ENCODE results near the gene CDK5. TPM values are rescaled to one million over a fixed set of nuclear protein-coding genes. Genes with fewer than 3 reads are reported as not detected.

The CDK5 gene
- polyA plus RNA-seq, 2 of the 4 experiments (the other 2 are of a cell fraction) = 29.6 to 51.0 TPM

DNA sequence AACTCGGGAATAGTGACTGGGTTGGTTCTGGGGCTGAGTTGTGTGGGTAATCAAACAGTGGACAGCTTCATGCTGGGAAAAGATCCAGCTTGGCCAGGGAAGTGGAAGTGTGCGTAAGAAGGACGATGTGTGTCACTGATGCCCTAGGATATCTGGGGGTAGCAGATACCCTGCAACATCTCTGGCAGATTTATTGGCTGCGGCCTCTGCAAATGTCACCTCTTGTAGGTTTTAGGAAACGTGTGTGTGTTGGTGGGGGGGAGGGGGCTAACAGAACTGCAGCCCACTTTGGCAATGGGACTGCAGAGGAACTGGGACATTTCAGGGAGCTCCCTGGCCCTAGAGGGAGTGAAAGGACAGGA, 27.6 kb upstream of the CDK5 start:
- ChIA-PET POLR2A (interaction anchor here (1.1 to 1.4 kb wide), 3 partner anchors 17 to 28 kb away, joined by 3 to 11 read pairs (median 3); no protein-coding TSS in a partner anchor), CTCF (interaction anchor here (1.0 to 27.1 kb wide), 15 partner anchors 9 to 187 kb away, joined by 3 to 412 read pairs (median 4); partner anchors contain the start of gene GBX1)
- 73% methylated on average over 5 of the region's 5 CpGs for WGBS (ENCODE audit: missing lambda C conversion rate)
- Histone ChIP-seq H3K4me1 (peaks cover 44% of the 10 kb centered on the region), H3K4me2 (peak overlapping the region; percentile 97), H3K9me3 (no peaks in the 10 kb centered on the region), H3K4me3 (peak overlapping the region; percentile 86; the same call in 2 of the 3 replicates), H3K27ac (peak overlapping the region; percentile 84 to 98)
- FAIRE-seq (no peak), ATAC-seq (no peak), DNase-seq (ENCODE audit: low read depth in 1 of 2, low spot score in 1 of 2) (no peak)
- TF ChIP-seq NFE2L2 (conservative IDR thresholded peaks at IDR 0.05; ENCODE audit: low read length) (no peak), SMC3 (IDR thresholded peaks at IDR 0.05) (no peak), POLR2AphosphoS2 (conservative IDR thresholded peaks at IDR 0.05; ENCODE audit: low read length) (no peak), HDAC2 (IDR thresholded peaks at IDR 0.05) (no peak), USF2 (IDR thresholded peaks at IDR 0.05) (no peak), HOXB13 (CRISPR knock-in tag; IDR thresholded peaks at IDR 0.05; ENCODE audit: low read depth) (no peak), FOXS1 (CRISPR knock-in tag; IDR thresholded peaks at IDR 0.05) (no peak), EHF (CRISPR knock-in tag; IDR thresholded peaks at IDR 0.05) (no peak), ESRRA (IDR thresholded peaks at IDR 0.05; ENCODE audit: borderline replicate concordance, low read length) (no peak)
- TF ChIP-seq, protein P1, sequence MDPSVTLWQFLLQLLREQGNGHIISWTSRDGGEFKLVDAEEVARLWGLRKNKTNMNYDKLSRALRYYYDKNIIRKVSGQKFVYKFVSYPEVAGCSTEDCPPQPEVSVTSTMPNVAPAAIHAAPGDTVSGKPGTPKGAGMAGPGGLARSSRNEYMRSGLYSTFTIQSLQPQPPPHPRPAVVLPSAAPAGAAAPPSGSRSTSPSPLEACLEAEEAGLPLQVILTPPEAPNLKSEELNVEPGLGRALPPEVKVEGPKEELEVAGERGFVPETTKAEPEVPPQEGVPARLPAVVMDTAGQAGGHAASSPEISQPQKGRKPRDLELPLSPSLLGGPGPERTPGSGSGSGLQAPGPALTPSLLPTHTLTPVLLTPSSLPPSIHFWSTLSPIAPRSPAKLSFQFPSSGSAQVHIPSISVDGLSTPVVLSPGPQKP (IDR thresholded peaks at IDR 0.05; ENCODE audit: low read depth, low read length) = no peak
- TF ChIP-seq, protein P2, sequence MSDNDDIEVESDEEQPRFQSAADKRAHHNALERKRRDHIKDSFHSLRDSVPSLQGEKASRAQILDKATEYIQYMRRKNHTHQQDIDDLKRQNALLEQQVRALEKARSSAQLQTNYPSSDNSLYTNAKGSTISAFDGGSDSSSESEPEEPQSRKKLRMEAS (IDR thresholded peaks at IDR 0.05) = no peak
- TF ChIP-seq, protein P3, sequence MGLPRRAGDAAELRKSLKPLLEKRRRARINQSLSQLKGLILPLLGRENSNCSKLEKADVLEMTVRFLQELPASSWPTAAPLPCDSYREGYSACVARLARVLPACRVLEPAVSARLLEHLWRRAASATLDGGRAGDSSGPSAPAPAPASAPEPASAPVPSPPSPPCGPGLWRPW (IDR thresholded peaks at IDR 0.05) = no peak

DNA sequence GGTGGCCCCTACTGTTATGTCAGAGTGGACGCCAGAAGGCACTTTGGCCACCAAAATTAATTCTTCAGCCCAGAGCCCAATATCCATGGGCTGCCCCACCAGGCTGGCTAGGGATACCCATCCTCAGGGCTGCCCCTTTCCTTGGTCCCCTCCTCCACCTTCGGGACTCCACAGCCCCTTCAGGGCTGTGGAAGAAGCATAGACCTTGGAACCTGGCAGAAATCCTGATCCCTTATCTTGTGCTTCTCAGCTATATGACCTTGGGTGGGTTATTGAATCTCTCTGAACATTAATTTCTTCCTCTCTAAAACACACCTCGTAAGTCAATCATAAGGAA, 26.1 kb upstream of the CDK5 start:
- ATAC-seq (no peak), DNase-seq (ENCODE audit: low read depth in 1 of 2, low spot score in 1 of 2) (no peak), FAIRE-seq (no peak)
- Histone ChIP-seq H3K4me3 (peak overlapping the region; percentile 93), H3K9me3 (no peaks in the 10 kb centered on the region), H3K4me1 (peaks cover 50% of the 10 kb centered on the region), H3K27ac (peak overlapping the region; percentile 94 to 98), H3K4me2 (peak overlapping the region; percentile 95)
- POLR2A ChIA-PET = no interaction called here
- CTCF ChIA-PET = interaction anchor here (0.7 to 27.1 kb wide), 6 partner anchors 23 to 118 kb away, joined by 3 to 412 read pairs (median 3); no protein-coding TSS in a partner anchor
- 43% methylated on average over 3 of the region's 3 CpGs for WGBS (ENCODE audit: missing lambda C conversion rate)
- TF ChIP-seq BHLHE40 (IDR thresholded peaks at IDR 0.05; ENCODE audit: low read depth, low read length) = no peak

GRCh38 chr7:151083071-151083823, 25.6 kb upstream of the CDK5 start, which contains the start of gene TMUB1:
TSS of gene TMUB1 (minus strand) at chr7:151083493. CDS start at chr7:151082563, 930 bp downstream.
- Histone ChIP-seq H3K4me2 (peak within 1 kb of the TSS; percentile 95), H3K9me3 (no peaks in the 10 kb centered on the region), H3K4me1 (peaks cover 48% of the 10 kb centered on the region), H3K4me3 (peak within 1 kb of the TSS; percentile 93), H3K27ac (peak within 1 kb of the TSS; percentile 94 to 98)
- FAIRE-seq (no peak), DNase-seq (ENCODE audit: low read depth in 1 of 2, low spot score in 1 of 2) (peak; percentile 64 to 67), ATAC-seq (peak; percentile 20 to 46; a peak in 3 of 6 replicates)
- CTCF ChIA-PET = interaction anchor here (0.7 to 27.1 kb wide), 8 partner anchors 15 to 118 kb away, joined by 3 to 412 read pairs (median 3); no protein-coding TSS in a partner anchor
- POLR2A ChIA-PET = interaction anchor here (0.9 kb wide), 1 partner anchor 21 kb away, joined by 4 read pairs; no protein-coding TSS in a partner anchor
- 0% methylated on average over 6 of the region's 69 CpGs for WGBS (ENCODE audit: missing lambda C conversion rate)
- 0 out of 2 replicates have a peak, but pooled peaks have one; percentile 8 for TF ChIP-seq E2F6 (IDR thresholded peaks at IDR 0.05; ENCODE audit: borderline replicate concordance, low read depth)
- TF ChIP-seq PHF8 (IDR thresholded peaks at IDR 0.05; ENCODE audit: borderline replicate concordance, low read depth) = peak; percentile 40; the same call in 1 of the 2 replicates
- TF ChIP-seq REST (IDR thresholded peaks at IDR 0.05) = peak; percentile 28; the same call in 1 of the 2 replicates
- no peak for TF ChIP-seq SMC3 (IDR thresholded peaks at IDR 0.05)
- peak; percentile 19; the same call in 1 of the 2 replicates for TF ChIP-seq USF2 (IDR thresholded peaks at IDR 0.05)
- TF ChIP-seq JUN (IDR thresholded peaks at IDR 0.05) = peak in 1 of 2 experiments; percentile 52; a peak in 1 of 5 replicates
- no peak for TF ChIP-seq NFE2L2 (conservative IDR thresholded peaks at IDR 0.05; ENCODE audit: low read length)
- TF ChIP-seq NR3C1 (IDR thresholded peaks at IDR 0.05) = no peak
- no peak for TF ChIP-seq ZFP36 (IDR thresholded peaks at IDR 0.05; ENCODE audit: borderline replicate concordance, partially characterized antibody)
- TF ChIP-seq, protein P4, sequence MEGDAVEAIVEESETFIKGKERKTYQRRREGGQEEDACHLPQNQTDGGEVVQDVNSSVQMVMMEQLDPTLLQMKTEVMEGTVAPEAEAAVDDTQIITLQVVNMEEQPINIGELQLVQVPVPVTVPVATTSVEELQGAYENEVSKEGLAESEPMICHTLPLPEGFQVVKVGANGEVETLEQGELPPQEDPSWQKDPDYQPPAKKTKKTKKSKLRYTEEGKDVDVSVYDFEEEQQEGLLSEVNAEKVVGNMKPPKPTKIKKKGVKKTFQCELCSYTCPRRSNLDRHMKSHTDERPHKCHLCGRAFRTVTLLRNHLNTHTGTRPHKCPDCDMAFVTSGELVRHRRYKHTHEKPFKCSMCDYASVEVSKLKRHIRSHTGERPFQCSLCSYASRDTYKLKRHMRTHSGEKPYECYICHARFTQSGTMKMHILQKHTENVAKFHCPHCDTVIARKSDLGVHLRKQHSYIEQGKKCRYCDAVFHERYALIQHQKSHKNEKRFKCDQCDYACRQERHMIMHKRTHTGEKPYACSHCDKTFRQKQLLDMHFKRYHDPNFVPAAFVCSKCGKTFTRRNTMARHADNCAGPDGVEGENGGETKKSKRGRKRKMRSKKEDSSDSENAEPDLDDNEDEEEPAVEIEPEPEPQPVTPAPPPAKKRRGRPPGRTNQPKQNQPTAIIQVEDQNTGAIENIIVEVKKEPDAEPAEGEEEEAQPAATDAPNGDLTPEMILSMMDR (IDR thresholded peaks at IDR 0.05) = no peak

Data from A549 (cell line).